ENCODE measurements around the gene MTHFD2L. TPM values are rescaled to one million over a fixed set of nuclear protein-coding genes. Genes with fewer than 3 reads are reported as not detected.

MTHFD2L gene
- total and polyA plus RNA-seq, 9 of the 15 experiments (the other 6 are each of a cell fraction or from before 2014, with no cell fraction given), result 10.0 to 39.0 (median 26.0) TPM

DNA sequence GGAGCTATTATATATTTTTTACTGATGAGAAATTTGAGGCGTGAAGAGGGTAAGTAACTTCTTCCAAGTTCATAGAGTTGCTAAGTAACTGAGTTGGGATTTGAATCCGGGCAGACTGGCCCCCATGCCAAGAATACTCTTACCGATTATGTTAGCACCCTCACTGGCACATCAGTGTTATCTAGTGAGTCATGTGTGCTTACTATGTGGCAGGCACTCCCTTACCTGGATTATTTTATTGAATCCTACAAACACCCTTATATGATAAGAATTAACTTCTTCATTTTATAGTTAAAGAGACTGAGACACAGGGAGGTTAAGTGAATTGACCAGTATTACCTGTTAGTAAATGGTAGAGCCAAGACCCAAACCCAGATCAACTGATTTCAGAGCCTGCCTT, 20.9 kb downstream of the MTHFD2L start (continued):
- TF ChIP-seq LCOR (CRISPR knock-in tag; IDR thresholded peaks at IDR 0.05) (no peak), CBX8 (IDR thresholded peaks at IDR 0.05; ENCODE audit: borderline replicate concordance, extremely low read depth, low read depth, low read length, poor library complexity, severe bottlenecking) (no peak), TEAD1 (CRISPR knock-in tag; IDR thresholded peaks at IDR 0.05) (no peak), SREBF2 (CRISPR knock-in tag; IDR thresholded peaks at IDR 0.05) (no peak)

DNA sequence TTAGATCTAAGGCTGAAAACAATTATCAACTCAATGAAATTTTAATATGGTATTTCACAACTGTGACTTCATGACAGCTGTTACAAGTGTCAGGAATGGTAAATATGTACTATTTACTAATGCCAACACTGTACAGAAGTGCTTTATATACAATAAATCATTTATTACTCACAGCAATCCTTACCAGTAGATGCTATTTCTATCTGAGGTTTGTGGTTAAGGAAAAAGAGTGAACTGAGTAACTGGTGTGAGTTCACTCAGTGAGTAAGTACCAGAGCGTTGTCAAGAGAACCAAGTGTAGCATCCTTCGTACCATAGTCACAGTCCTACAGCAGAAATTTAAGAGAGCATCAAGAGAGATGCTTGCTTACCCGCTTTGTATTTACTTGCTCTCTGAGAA, 23.3 kb downstream of the MTHFD2L start:
- no peaks in the 10 kb centered on the region for H3K36me3 ChIP-seq (ENCODE audit: control insufficient read depth, insufficient read depth, low read length)
- no TSS peak for BruUV-seq (replicated peaks)
- CTCF ChIA-PET (ENCODE audit: low intra/inter-chr PET ratio), result no interaction called here
- H3K9me3 ChIP-seq (replicated peaks; ENCODE audit: control insufficient read depth, insufficient read depth, low read depth, low read length), result no peaks in the 10 kb centered on the region
- WGBS (ENCODE audit: insufficient coverage, low coverage, missing lambda C conversion rate), result 86% methylated on average over 3 of the region's 3 CpGs
- POLR2A ChIA-PET, result no interaction called here
- no peaks in the 10 kb centered on the region for H3K79me2 ChIP-seq (ENCODE audit: control insufficient read depth, insufficient read depth, low read length)
- no peak overlapping the region for H3K4me3 ChIP-seq
- H2AFZ ChIP-seq (ENCODE audit: low read depth, low read length), result no peak overlapping the region
- FAIRE-seq (no peak), ATAC-seq (no peak), DNase-seq (ENCODE audit: extremely low read depth in 1 of 4, low spot score in 3 of 4) (no peak)
- H3K4me2 ChIP-seq (ENCODE audit: insufficient read depth, low read length), result no peak overlapping the region
- H3K27ac ChIP-seq (ENCODE audit: extremely low read depth, low read depth, low read length), result no peak overlapping the region
- no peak overlapping the region for H3K9ac ChIP-seq (ENCODE audit: insufficient read depth in 1 of 2, low read depth in 2 of 2, low read length in 2 of 2)
- H3K4me1 ChIP-seq (replicated peaks in 1 of 2; ENCODE audit: control insufficient read depth in 2 of 2, insufficient read depth in 2 of 2, low read length in 2 of 2), result peaks cover 0 to 1% of the 10 kb centered on the region in 2 experiments; a peak in 2 of 5 replicates
- H3K9me1 ChIP-seq (ENCODE audit: control insufficient read depth, insufficient read depth, low read length), result no peaks in the 10 kb centered on the region
- intact Hi-C loops (cut with micrococcal nuclease) (no loop called here), in situ Hi-C loops (cut with MboI) (no loop called here)
- no peak for TF ChIP-seq MEF2D (tag; conservative IDR thresholded peaks at IDR 0.05; ENCODE audit: low read depth)
- no peak for TF ChIP-seq HNRNPH1 (optimal IDR thresholded peaks at IDR 0.05; ENCODE audit: low read depth, low read length)
- no peak for TF ChIP-seq ZNF561 (CRISPR knock-in tag; conservative IDR thresholded peaks at IDR 0.05)
- no peak for TF ChIP-seq FOXA1 (IDR thresholded peaks at IDR 0.05; ENCODE audit: borderline replicate concordance)
- TF ChIP-seq HDAC6 (IDR thresholded peaks at IDR 0.05; ENCODE audit: low read depth, low read length), result no peak
- TF ChIP-seq FOXJ2 (tag; IDR thresholded peaks at IDR 0.05), result no peak
- no peak for TF ChIP-seq XRCC5 (IDR thresholded peaks at IDR 0.05; ENCODE audit: low read depth, low read length)
- no peak for TF ChIP-seq POU5F1 (IDR thresholded peaks at IDR 0.05; ENCODE audit: borderline replicate concordance, low read depth, low read length, partially characterized antibody)
- TF ChIP-seq TBP (optimal IDR thresholded peaks at IDR 0.05; ENCODE audit: low read depth, low read length), result no peak
- no peak for TF ChIP-seq OTX1 (CRISPR knock-in tag; IDR thresholded peaks at IDR 0.05)
- TF ChIP-seq ETV6 (IDR thresholded peaks at IDR 0.05; ENCODE audit: borderline replicate concordance in 1 of 2, low read depth in 2 of 2, low read length in 1 of 2), result no peak
- no peak for TF ChIP-seq ETV6 (CRISPR knock-in tag; IDR thresholded peaks at IDR 0.05; ENCODE audit: borderline replicate concordance)
- TF ChIP-seq, protein P1, sequence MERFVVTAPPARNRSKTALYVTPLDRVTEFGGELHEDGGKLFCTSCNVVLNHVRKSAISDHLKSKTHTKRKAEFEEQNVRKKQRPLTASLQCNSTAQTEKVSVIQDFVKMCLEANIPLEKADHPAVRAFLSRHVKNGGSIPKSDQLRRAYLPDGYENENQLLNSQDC (CRISPR knock-in tag; IDR thresholded peaks at IDR 0.05), result no peak
- TF ChIP-seq GATA2 (CRISPR knock-in tag; IDR thresholded peaks at IDR 0.05), result no peak
- TF ChIP-seq USF2 (CRISPR knock-in tag; IDR thresholded peaks at IDR 0.05), result no peak
- no peaks in the 10 kb centered on the region for H4K20me1 ChIP-seq (replicated peaks; ENCODE audit: control insufficient read depth, insufficient read depth, low read length)
- no peaks in the 10 kb centered on the region for H3K27me3 ChIP-seq (ENCODE audit: control insufficient read depth in 2 of 2, insufficient read depth in 2 of 2, low read length in 2 of 2)

All from K562 (cell line).